SKM-1 (cell line): ENCODE results near the gene RNASE7.
A peak's percentile ranks its signal among the peaks of the same experiment; 100 is the strongest.

Source experiments
- DNase-seq: peaks from one replicate; lab custom pipeline; 2025; ENCODE audit not compliant: unreplicated experiment; lab: John Stamatoyannopoulos, UW

RNASE7 gene

GRCh38 chr14:21042918-21043317 lies 756 bp downstream of the RNASE7 start:
- DNase-seq = no peak

DNA sequence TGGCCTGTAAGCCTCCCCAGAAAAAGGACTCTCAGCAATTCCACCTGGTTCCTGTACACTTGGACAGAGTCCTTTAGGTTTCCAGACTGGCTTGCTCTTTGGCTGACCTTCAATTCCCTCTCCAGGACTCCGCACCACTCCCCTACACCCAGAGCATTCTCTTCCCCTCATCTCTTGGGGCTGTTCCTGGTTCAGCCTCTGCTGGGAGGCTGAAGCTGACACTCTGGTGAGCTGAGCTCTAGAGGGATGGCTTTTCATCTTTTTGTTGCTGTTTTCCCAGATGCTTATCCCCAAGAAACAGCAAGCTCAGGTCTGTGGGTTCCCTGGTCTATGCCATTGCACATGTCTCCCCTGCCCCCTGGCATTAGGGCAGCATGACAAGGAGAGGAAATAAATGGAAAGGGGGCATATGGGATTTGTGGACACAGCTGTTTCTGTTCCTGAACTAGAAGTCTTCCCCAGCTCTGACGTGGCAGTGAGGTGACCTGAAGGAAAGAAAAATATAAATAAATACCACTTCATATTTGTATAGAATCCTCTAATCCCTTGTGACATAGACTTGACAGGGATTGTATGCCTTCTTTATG lies 1.3 kb downstream of the RNASE7 start:
- no peak for DNase-seq

DNA sequence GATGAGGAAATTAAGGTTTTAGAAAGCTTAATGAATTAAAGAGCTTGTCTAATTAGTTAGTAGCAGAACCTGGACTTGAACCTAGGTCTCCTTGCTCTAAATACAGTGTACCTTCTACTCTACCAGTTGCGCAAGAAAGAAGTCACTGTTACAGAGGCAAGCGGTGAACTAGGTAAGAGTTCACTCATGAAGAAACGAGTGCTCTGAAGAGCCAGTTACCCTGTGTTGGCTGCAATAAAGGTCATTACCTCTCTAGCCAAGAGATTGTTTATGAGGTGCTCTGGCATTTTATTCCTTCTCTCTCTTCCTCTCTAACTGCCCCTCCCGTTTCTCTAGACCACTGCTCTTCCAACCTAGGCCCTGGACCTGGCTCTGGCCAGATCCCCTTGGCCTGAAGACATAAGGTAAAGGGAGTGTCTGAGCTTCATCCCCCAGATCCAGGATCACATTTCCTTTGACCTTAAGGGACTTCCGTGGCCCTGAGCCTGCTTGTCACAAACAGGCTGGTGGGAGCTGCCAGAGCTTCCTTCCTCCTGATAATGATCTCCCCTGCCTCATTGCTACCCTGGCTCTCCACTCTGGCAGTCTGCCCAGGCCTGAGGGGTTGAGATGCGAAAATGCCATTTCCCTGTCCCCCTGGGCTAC lies 1.9 kb downstream of the RNASE7 start:
- DNase-seq = peak; percentile 25

DNA sequence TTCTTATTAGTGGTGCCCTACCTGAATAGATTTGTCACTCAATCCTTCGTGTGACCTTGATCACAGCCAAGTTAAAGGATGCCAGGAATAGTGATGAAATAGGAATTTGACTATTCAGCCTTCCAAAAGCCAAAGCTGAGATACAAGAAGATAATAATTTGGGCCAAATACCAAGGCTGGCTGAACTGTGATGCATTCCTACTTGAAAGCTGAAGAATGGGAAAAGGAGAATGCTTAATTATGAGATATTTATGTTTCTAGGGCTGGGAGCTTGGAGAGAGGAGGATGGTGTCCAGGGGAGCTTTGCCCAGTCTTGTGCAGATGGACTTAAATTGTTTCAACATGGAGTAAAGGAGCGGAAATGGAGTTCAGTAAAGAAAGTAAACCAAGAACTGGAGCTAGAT lies 5.2 kb downstream of the RNASE7 start:
- no peak for DNase-seq

DNA sequence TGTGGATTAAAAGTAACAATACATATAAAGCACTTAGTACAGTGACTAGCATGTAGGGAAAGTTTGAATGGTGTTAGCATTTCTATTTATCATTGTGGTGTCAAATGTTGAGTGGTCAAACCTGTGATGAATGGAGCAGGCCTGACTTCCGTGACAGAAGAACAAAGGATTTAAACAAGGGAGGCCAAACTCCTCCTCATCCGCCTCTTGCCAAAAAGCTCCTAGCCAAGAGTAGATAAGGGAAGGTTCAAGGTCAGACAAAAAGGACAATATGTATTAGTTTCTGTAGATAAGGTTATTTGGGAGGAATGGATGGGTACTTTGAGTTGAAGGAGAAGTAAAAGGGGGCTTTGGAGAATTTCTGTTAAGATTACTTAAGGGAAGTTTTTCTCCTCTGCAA lies 6.5 kb downstream of the RNASE7 start:
- no peak for DNase-seq

- no peak for DNase-seq
These were observed 7.1 kb downstream of the RNASE7 start for GRCh38 chr14:21049271-21049673.

DNA sequence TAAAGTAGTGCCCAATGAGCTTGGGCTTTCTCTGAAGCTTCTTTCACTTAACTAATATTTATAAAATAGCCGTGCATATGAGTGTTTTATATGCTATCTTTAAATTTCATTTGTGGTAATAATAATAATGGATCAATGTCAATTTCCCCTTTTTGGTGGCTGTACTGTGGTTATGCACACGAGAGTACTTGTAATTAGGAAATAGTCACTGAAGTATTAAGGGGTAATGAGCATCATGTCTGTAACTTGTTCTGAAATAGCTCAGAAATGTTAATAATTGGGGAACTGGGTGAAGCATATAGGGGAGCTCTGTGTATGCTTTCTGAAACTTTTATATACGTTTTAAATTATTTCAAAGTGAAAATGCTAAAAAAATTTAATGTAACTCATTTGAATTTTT lies 8.4 kb downstream of the RNASE7 start:
- DNase-seq = no peak

GRCh38 chr14:21053184-21054122 lies 11.3 kb downstream of the RNASE7 start:
- DNase-seq = no peak

DNA sequence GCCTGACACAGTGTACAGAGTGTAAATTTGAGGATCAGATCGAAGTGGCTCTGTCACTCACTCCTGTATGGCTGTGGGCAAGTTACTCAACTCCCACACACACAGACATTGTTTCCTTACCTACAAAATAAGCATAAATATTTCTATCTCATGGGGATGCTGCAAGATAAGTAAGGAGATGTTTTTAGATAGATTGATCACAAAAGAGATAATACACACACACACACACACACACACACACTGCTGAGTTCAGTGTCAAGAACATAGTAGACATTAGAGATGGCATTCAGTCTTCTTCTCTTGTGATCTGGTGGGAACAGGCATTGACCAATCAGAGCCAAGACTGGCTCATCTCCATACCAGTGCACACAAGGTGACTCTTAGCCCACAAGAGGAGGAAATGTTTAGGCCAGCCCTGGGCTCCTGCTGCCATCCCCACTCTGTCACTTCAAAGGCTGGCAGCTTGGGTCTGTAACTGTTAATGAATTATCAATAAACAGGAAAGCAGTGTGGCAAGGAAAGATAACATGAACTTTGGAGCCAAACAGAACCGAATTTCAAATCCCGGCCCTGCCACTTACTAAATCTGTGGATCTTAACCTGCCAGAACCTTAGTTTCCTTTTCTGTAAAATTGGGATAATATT lies 12.1 kb downstream of the RNASE7 start:
- no peak for DNase-seq

GRCh38 chr14:21054768-21055145 lies 12.6 kb downstream of the RNASE7 start:
- no peak for DNase-seq

- DNase-seq = no peak
These were observed 13.4 kb downstream of the RNASE7 start for GRCh38 chr14:21055432-21056117.

DNA sequence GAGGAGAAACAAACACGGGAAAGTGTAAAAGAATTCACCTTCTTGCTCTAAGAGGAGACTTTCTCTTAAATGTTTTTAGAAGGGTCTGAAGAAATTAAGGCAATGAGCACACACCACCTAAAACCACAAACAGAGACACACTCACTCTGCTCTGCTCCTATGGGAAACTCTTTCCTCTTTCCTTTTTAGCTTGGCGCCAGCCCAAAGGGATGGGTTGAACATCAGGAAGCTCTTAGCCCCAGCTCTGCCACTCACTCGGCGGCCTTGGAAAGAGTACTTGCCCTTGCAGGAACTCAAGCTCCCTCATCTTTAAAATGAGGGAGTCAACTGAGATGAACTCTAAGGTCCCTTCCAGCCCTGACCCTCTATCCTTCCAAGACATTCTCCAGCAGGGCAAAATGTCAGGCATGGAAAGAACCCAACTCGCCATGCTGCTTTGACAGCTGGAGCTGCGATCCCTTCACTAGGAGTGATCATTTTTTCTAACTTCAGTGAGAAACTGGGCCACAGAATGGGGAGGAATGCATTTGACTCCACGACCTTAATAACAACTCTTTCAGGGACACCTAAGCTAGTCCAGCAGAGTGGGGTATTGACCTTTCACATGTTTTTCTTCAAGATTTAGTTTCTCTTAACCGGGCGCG lies 14.5 kb downstream of the RNASE7 start:
- DNase-seq = no peak

DNA sequence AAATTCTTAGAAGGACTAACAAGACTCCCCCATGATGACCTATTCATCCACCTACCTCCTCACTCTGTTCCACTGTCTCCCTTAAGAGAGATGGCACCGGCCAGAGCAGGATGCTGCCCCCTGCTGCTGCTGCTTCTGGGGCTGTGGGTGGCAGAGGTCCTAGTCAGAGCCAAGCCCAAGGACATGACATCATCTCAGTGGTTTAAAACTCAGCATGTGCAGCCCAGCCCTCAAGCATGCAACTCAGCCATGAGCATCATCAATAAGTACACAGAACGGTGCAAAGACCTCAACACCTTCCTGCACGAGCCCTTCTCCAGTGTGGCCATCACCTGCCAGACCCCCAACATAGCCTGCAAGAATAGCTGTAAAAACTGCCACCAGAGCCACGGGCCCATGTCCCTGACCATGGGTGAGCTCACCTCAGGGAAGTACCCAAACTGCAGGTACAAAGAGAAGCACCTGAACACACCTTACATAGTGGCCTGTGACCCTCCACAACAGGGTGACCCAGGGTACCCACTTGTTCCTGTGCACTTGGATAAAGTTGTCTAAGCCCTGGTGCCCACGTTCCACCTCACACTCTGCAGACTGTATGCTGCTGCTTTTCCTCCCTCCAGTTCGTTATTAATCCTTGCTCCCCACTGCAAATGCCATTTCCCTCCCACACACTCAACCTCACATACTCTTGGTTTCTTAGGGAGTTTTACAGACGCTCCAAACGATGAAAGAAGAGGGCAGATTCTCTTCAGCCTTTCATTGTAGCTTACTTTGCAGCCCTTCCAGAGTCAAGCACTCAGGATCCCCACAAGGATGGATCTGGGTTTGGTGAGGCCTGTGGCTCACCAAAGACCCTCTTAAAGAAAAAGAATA lies 15.9 kb downstream of the RNASE7 start, which contains the start of gene RNASE8:
Gene RNASE8 (plus strand): TSS at position 20 of the 873 bp plus-strand sequence. CDS start 71 bp downstream, at position 91.
- DNase-seq = no peak

- no peak for DNase-seq
These were observed 16.7 kb downstream of the RNASE7 start for GRCh38 chr14:21058903-21059302.

DNA sequence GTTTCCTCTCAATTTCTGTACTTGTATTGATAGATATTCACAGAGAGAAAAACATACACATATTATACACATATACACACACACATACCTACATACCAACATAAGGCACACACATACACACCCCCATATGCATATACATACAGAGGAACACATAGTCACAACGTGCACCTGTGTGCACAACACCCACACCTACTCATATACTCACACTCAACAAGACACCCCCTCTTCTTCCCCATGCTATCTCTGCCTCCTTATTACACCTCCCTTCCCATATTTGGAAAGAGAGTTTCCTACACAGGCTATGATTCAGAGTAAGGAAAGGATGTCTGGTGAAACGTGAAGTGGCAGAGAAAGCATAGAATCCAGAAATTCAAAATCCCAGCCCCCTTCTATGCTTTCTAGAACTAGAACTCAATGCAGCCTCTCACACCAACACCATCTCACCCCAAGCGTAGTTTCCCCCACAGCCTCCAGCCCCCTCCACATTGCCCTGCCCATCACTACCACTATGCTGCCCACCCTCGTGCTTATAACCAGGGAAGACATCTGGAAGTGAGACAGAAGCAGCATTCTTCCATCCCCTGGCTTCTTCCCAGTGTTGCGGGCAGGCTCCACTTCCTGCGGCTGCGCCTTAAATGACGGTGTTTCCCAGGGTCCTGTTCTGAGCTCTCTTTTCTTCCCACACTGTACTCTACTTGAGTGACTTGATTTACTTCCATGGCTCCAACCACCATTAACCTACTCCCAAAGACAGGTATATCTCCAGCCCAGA lies 17.9 kb downstream of the RNASE7 start:
- DNase-seq = no peak

DNA sequence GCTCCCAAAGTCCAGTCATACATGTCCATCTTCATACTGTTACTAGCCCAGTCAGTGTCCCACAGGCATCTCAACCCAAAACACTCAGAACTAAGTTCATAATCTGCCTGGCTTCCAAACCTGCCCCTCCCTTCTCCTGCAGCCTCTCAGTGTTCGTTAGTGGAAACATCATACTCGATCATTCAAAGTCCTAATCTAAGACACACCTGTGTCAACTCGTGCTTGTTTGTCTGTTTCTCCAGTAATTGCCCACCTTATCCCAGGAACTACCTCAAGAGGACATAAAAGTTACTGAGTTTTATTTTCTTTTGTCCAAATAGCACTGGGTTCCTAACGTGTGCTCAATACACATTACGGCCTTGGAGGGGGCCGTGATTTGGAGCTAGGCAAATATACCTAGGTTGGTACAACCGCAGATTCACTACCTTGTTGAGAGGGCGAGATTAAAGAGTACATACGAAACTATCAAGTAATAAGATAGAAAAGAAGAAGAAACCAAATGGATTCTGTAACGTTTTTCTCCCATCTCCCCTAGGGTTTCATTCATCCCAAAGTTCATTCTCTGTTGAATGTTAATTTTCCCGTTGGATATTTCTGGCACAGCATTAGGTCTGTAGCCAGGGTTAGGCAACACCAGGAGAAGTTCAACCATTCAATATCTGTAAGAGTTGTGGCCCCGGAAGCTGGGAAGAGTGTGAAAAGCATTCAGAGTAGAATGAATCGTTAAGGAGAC lies 18.6 kb downstream of the RNASE7 start:
- DNase-seq = no peak

GRCh38 chr14:21061347-21061668 lies 19.1 kb downstream of the RNASE7 start:
- DNase-seq = no peak

GRCh38 chr14:21063479-21063878 lies 21.3 kb downstream of the RNASE7 start:
- no peak for DNase-seq
